Ecto neural progenitor cell (in vitro differentiated cells): Measurements from ENCODE around the gene ATOH8.

Source experiments
- DNase-seq: peaks from one replicate; pipeline ENCODE4 v3.0.0-alpha.2; 2018; ENCODE audit warnings: low spot score

ATOH8 gene

GRCh38 chr2:85770786-85771409 lies 17.1 kb downstream of the ATOH8 start:
- no peak for DNase-seq

- no peak for DNase-seq
Measured at GRCh38 chr2:85771486-85771885, 17.7 kb downstream of the ATOH8 start.

- DNase-seq, result peak; percentile 83
Measured at GRCh38 chr2:85772019-85772745, 18.4 kb downstream of the ATOH8 start.

GRCh38 chr2:85772841-85773491 lies 19.2 kb downstream of the ATOH8 start:
- no peak for DNase-seq

GRCh38 chr2:85773692-85774091 lies 19.9 kb downstream of the ATOH8 start:
- no peak for DNase-seq

GRCh38 chr2:85774126-85774978 lies 20.6 kb downstream of the ATOH8 start:
- no peak for DNase-seq

- no peak for DNase-seq
Measured at GRCh38 chr2:85775406-85776381, 21.9 kb downstream of the ATOH8 start.

GRCh38 chr2:85776672-85777071 lies 22.9 kb downstream of the ATOH8 start:
- no peak for DNase-seq

- DNase-seq, result no peak
Measured at GRCh38 chr2:85777441-85777861, 23.7 kb downstream of the ATOH8 start.

- DNase-seq, result no peak
Measured at GRCh38 chr2:85778646-85779379, 25.0 kb downstream of the ATOH8 start.

GRCh38 chr2:85779641-85780315 lies 26.0 kb downstream of the ATOH8 start:
- no peak for DNase-seq

- no peak for DNase-seq
Measured at GRCh38 chr2:85780316-85781012, 26.7 kb downstream of the ATOH8 start.

GRCh38 chr2:85781013-85781332 lies 27.2 kb downstream of the ATOH8 start:
- no peak for DNase-seq

- DNase-seq, result peak; percentile 46
Measured at GRCh38 chr2:85783796-85784195, 30.0 kb downstream of the ATOH8 start.

GRCh38 chr2:85784474-85784986 lies 30.7 kb downstream of the ATOH8 start:
- no peak for DNase-seq

- peak; percentile 68 for DNase-seq
Measured at GRCh38 chr2:85785027-85785822, 31.4 kb downstream of the ATOH8 start.

GRCh38 chr2:85785871-85786270 lies 32.1 kb downstream of the ATOH8 start:
- DNase-seq, result no peak

- DNase-seq, result no peak
Measured at GRCh38 chr2:85786444-85786843, 32.7 kb downstream of the ATOH8 start.
